ENCODE results near the gene KIF12.

The KIF12 gene

GRCh38 chr9:114102484-114102883, 3.4 kb upstream of the KIF12 start:
- DNase-seq, result no peak

- no peak for DNase-seq
These were observed 1.4 kb upstream of the KIF12 start for GRCh38 chr9:114100536-114100935.

- no peak for DNase-seq
These were observed 678 bp upstream of the KIF12 start for GRCh38 chr9:114099669-114100270.

GRCh38 chr9:114098021-114098935, 814 bp downstream of the KIF12 start:
- DNase-seq, result no peak

- no peak for DNase-seq
These were observed 1.5 kb downstream of the KIF12 start for GRCh38 chr9:114097613-114098020.

- no peak for DNase-seq
These were observed 2.1 kb downstream of the KIF12 start for GRCh38 chr9:114096866-114097612.

GRCh38 chr9:114096041-114096511, 3.0 kb downstream of the KIF12 start:
- DNase-seq, result no peak

- no peak for DNase-seq
These were observed 4.1 kb downstream of the KIF12 start for GRCh38 chr9:114094971-114095370.

GRCh38 chr9:114093761-114094505, 5.2 kb downstream of the KIF12 start:
- no peak for DNase-seq

GRCh38 chr9:114093031-114093471, 6.0 kb downstream of the KIF12 start:
- no peak for DNase-seq

- DNase-seq, result no peak
These were observed 6.8 kb downstream of the KIF12 start for GRCh38 chr9:114092336-114092735.

GRCh38 chr9:114091711-114092110, 7.4 kb downstream of the KIF12 start:
- DNase-seq, result no peak

GRCh38 chr9:114090798-114091197, 8.3 kb downstream of the KIF12 start:
- no peak for DNase-seq

- DNase-seq, result no peak
These were observed 9.8 kb downstream of the KIF12 start for GRCh38 chr9:114089206-114089840.

GRCh38 chr9:114088571-114089170, 10.4 kb downstream of the KIF12 start:
- DNase-seq, result no peak

- DNase-seq, result no peak
These were observed 11.4 kb downstream of the KIF12 start for GRCh38 chr9:114087721-114088120.

- DNase-seq, result no peak
These were observed 12.5 kb downstream of the KIF12 start for GRCh38 chr9:114086607-114087006.

GRCh38 chr9:114086009-114086408, 13.1 kb downstream of the KIF12 start:
- no peak for DNase-seq

- no peak for DNase-seq
These were observed 13.7 kb downstream of the KIF12 start for GRCh38 chr9:114085387-114085789.

GRCh38 chr9:114084282-114085073, 14.6 kb downstream of the KIF12 start:
- no peak for DNase-seq

GRCh38 chr9:114083666-114084065, 15.4 kb downstream of the KIF12 start:
- no peak for DNase-seq
